Stimulated activated naive CD8-positive, alpha-beta T cell treated with anti-CD3 and anti-CD28 coated beads, Interleukin-15, amount 100 ng/mL, for 72 hours (primary cell): ENCODE results near the gene OBSCN.

Experiments
- ATAC-seq: fragments of 150-1000 bp; cut with Tn5 transposase; 2 replicates; pipeline ENCODE4 v1.10.0; 2021; ENCODE audit warnings: mild to moderate bottlenecking, moderate library complexity
- DNase-seq, 2 donors: peaks; one replicate each; pipeline ENCODE4 v3.0.0; 2021 to 2022
- H3K27ac Mint-ChIP-seq, 2 donors: one replicate each; pipeline ENCODE4 v1.8.0; 2022; ENCODE audit warnings: mild to moderate bottlenecking in 2 of 2, mixed read lengths in 2 of 2, moderate library complexity in 2 of 2
- H3K27me3 Mint-ChIP-seq: one replicate; pipeline ENCODE4 v1.8.0; 2022; ENCODE audit warnings: mixed read lengths
- H3K4me1 Mint-ChIP-seq: one replicate; pipeline ENCODE4 v1.8.0; 2022; ENCODE audit warnings: mild to moderate bottlenecking, mixed read lengths
- H3K4me3 Mint-ChIP-seq, 2 donors: one replicate each; pipeline ENCODE4 v1.8.0; 2022; ENCODE audit warnings: mild to moderate bottlenecking in 2 of 2, mixed read lengths in 2 of 2, moderate library complexity in 1 of 2
- H3K9me3 Mint-ChIP-seq, 2 donors: one replicate each; pipeline ENCODE4 v1.8.0; 2022; ENCODE audit warnings: mixed read lengths in 2 of 2

Gene OBSCN

DNA sequence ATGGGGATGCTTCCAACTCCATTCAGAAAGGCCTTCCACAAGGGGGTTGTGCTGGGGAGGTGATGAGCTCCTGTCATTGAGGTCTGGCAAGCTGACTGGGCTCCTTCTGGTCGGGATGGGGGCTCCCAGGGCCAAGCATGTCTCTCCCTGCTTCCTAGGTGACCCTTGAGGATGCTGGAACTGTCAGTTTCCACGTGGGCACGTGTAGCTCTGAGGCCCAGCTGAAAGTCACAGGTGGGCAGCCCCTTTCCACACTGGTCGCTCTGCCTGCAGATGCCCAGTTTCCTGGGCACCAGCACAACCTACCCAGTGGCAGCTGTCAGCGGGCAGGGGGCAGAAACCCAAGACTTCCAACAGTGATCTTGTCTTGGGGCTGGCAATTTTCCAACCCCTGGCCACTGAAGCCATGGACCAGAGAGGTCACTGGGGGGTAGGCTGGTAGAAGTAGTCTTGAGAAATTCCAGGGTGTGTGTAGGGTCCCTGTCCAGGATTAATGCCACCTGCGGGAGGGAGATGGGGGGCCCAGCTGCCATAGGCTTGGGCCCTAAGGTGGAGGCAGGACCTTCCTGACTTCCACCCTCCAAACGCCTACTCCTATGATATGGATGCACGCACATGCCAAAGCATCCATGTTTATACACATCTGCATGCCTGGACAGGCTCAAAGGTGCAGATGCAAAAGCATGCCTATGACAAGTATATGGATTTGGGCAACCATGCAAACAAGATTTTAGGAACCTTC, 101.7 kb downstream of the OBSCN start:
- ATAC-seq (no peak), DNase-seq (no peak)
- Mint-ChIP-seq H3K4me3 (no peak overlapping the region), H3K27ac (peak overlapping the region in 1 of 2 donors; percentile 50), H3K27me3 (no peaks in the 10 kb centered on the region), H3K4me1 (no peaks in the 10 kb centered on the region), H3K9me3 (peaks cover 0 to 4% of the 10 kb centered on the region in 2 donors)

DNA sequence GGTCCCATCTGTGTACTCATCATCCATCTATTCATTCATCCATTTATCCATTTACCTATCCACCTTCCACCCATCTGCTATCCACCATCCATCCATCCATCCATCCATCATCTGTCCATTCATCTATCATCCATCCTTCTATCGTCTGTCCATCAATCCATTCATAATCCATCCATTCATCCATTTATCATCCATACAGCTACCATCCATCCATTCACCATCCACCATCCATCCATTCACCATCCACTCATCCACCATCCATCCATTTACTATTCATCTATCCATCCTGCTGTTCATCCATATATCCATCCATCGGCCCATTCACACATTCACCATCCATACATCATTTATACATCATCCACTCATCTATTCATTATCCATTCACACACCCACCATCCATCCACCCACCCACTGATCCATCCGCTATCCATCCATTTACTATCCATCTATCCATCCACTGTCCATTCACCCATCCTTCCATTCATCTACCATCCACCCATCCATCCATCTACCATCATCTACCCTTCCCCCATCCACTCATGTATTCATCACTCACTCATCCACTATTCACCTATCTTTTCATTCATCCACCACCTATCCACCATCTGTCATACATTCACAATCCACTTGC, 102.4 kb downstream of the OBSCN start:
- no peak overlapping the region for H3K4me3 Mint-ChIP-seq
- DNase-seq = no peak
- no peaks in the 10 kb centered on the region for H3K27me3 Mint-ChIP-seq
- H3K9me3 Mint-ChIP-seq = no peaks in the 10 kb centered on the region
- ATAC-seq = no peak
- no peaks in the 10 kb centered on the region for H3K4me1 Mint-ChIP-seq
- no peak overlapping the region for H3K27ac Mint-ChIP-seq

DNA sequence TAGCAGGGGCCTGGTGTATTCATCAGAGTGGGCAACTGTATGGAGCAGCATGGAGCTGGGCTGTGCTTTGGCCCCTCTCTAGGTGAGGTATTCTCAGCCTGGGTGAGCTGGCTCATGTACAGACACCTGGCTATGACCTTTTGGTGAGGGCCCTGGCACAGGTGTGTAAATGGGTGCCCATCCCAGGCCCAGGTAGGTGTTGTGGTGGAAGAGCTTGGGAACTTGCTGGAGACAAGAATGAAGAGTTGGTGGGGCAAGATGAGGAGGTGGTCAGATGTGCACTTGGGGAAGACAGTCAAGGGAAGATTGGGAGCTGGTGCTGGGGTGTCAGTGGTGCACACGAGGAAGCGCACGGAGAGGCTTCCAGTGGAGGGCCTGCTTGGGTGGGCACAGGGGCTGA, 103.2 kb downstream of the OBSCN start:
- H3K9me3 Mint-ChIP-seq = no peaks in the 10 kb centered on the region
- H3K4me3 Mint-ChIP-seq = no peak overlapping the region
- no peaks in the 10 kb centered on the region for H3K4me1 Mint-ChIP-seq
- no peaks in the 10 kb centered on the region for H3K27me3 Mint-ChIP-seq
- no peak for DNase-seq
- H3K27ac Mint-ChIP-seq = no peak overlapping the region
- ATAC-seq = no peak

DNA sequence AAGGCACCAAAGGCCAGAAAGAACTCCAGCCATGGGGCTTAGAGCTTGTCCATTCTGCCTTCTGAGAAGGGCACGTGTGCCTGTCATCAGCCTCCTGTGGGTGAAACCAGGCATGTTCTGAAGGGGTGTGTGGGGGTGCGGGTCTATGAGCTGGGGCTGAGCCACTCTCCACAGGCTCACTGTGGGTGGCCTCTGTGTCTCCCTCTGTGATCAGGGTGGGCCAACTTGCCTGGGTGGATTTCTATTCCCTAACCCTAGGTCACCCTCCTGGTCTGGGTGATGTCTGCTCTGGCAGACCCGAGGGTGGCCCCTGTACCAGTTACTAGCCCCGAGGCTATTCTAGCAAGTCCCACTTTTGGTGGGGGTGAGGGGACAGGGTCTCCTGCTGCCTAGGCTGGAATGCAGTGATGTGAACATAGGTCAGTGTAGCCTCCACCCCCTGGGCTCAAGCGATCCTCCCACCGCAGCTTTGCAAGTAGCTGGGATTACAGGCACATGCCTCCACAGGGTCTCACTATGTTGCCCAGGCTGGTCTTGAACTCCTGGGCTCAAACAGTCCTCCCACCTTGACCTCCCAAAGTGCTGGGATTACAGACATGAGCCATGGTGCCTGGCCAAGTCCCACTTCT, 104.4 kb downstream of the OBSCN start:
- no peaks in the 10 kb centered on the region for H3K27me3 Mint-ChIP-seq
- DNase-seq = no peak
- ATAC-seq = no peak
- no peaks in the 10 kb centered on the region for H3K9me3 Mint-ChIP-seq
- H3K4me3 Mint-ChIP-seq = no peak overlapping the region
- no peak overlapping the region for H3K27ac Mint-ChIP-seq
- no peaks in the 10 kb centered on the region for H3K4me1 Mint-ChIP-seq

GRCh38 chr1:228313536-228314277, 105.9 kb downstream of the OBSCN start:
- Mint-ChIP-seq H3K27me3 (no peaks in the 10 kb centered on the region), H3K27ac (no peak overlapping the region), H3K9me3 (no peaks in the 10 kb centered on the region), H3K4me1 (no peaks in the 10 kb centered on the region), H3K4me3 (no peak overlapping the region)
- ATAC-seq (no peak), DNase-seq (peak in 1 of 2 donors; percentile 6)

DNA sequence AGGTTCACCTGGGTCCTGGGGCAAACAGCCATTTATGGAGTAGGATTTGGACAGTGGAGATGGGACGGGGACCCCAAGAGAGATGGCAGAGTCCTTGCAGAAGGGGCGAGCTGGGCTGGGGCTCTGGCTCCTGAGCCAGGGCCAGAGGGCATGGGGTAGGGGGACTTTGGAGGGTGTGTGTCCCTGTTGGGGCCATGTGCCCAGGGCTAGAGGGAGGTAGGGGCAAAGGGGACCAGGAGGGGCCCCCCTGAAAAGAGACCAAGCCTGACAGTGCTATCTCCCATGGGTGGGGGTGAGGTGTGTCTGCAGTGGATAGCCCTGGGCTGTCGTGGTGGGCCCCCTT, 106.4 kb downstream of the OBSCN start:
- Mint-ChIP-seq H3K27me3 (no peaks in the 10 kb centered on the region), H3K9me3 (no peaks in the 10 kb centered on the region), H3K4me3 (no peak overlapping the region), H3K4me1 (no peaks in the 10 kb centered on the region), H3K27ac (no peak overlapping the region)
- ATAC-seq (no peak), DNase-seq (no peak)

- DNase-seq (peak in 1 of 2 donors; percentile 6), ATAC-seq (no peak)
- H3K27me3 Mint-ChIP-seq = no peaks in the 10 kb centered on the region
- no peaks in the 10 kb centered on the region for H3K4me1 Mint-ChIP-seq
- H3K9me3 Mint-ChIP-seq = no peaks in the 10 kb centered on the region
- H3K4me3 Mint-ChIP-seq = no peak overlapping the region
- no peak overlapping the region for H3K27ac Mint-ChIP-seq
Observed at GRCh38 chr1:228314658-228315483, 107.0 kb downstream of the OBSCN start.

GRCh38 chr1:228315484-228315944, 107.7 kb downstream of the OBSCN start:
- no peak for ATAC-seq
- H3K9me3 Mint-ChIP-seq = no peaks in the 10 kb centered on the region
- H3K4me1 Mint-ChIP-seq = no peaks in the 10 kb centered on the region
- H3K4me3 Mint-ChIP-seq = no peak overlapping the region
- H3K27me3 Mint-ChIP-seq = no peaks in the 10 kb centered on the region
- DNase-seq = peak in 1 of 2 donors; percentile 5
- no peak overlapping the region for H3K27ac Mint-ChIP-seq

DNA sequence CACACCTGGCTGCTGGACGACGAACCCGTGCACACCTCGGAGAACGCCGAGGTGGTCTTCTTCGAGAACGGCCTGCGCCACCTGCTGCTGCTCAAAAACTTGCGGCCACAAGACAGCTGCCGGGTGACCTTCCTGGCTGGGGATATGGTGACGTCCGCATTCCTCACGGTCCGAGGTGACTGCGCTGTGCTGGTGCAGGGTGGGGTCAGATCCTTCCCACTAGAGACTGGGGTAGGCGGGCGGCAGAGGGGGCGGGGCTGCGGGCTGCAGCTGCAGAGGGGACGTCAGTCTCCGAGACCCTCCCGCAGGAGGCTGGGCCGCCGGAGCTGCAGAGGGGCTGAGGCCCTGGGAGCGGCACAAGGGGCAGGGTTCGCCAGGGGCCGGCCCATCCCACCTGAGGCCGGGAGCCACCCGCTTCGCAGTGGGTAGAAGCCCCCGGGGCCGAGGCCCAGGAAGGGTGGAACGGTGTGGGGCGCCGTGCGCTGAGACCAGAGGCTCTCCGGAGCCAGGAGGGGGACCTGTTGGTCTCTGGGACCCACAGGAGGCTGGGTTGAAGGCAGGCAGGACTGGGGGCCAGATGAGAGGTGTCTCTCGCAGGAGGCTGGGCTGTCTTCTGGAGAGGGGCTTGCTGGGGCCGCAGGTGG, 108.2 kb downstream of the OBSCN start:
- no peak for ATAC-seq
- Mint-ChIP-seq H3K9me3 (no peaks in the 10 kb centered on the region), H3K27me3 (no peaks in the 10 kb centered on the region), H3K4me1 (no peaks in the 10 kb centered on the region), H3K27ac (no peak overlapping the region), H3K4me3 (no peak overlapping the region)
- peak in 1 of 2 donors; percentile 6 for DNase-seq

GRCh38 chr1:228316589-228317387, 108.9 kb downstream of the OBSCN start:
- Mint-ChIP-seq H3K9me3 (no peaks in the 10 kb centered on the region), H3K27me3 (no peaks in the 10 kb centered on the region), H3K27ac (no peak overlapping the region), H3K4me1 (no peaks in the 10 kb centered on the region), H3K4me3 (no peak overlapping the region)
- ATAC-seq (peak; percentile 39), DNase-seq (peak in 1 of 2 donors; percentile 7)

DNA sequence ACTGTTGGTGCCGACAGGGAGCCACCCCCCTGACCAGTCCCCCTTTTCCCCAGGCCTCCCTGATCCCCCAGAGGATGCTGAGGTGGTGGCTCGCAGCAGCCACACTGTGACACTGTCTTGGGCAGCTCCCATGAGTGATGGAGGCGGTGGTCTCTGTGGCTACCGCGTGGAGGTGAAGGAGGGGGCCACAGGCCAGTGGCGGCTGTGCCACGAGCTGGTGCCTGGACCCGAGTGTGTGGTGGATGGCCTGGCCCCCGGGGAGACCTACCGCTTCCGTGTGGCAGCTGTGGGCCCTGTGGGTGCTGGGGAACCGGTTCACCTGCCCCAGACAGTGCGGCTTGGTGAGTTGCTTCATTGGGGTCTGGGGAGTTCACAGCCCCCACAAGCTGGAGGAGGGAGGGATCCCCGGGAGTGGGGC, 109.6 kb downstream of the OBSCN start:
- no peaks in the 10 kb centered on the region for H3K4me1 Mint-ChIP-seq
- no peaks in the 10 kb centered on the region for H3K9me3 Mint-ChIP-seq
- H3K27ac Mint-ChIP-seq = no peak overlapping the region
- ATAC-seq (peak; percentile 36), DNase-seq (no peak)
- no peaks in the 10 kb centered on the region for H3K27me3 Mint-ChIP-seq
- no peak overlapping the region for H3K4me3 Mint-ChIP-seq

GRCh38 chr1:228317891-228318810, 110.3 kb downstream of the OBSCN start:
- ATAC-seq (no peak), DNase-seq (peak in 1 of 2 donors; percentile 8)
- Mint-ChIP-seq H3K4me3 (no peak overlapping the region), H3K27ac (no peak overlapping the region), H3K9me3 (no peaks in the 10 kb centered on the region), H3K27me3 (no peaks in the 10 kb centered on the region), H3K4me1 (no peaks in the 10 kb centered on the region)

- H3K27ac Mint-ChIP-seq = no peak overlapping the region
- no peak overlapping the region for H3K4me3 Mint-ChIP-seq
- DNase-seq (peak in 1 of 2 donors; percentile 6), ATAC-seq (no peak)
- no peaks in the 10 kb centered on the region for H3K9me3 Mint-ChIP-seq
- H3K27me3 Mint-ChIP-seq = no peaks in the 10 kb centered on the region
- H3K4me1 Mint-ChIP-seq = no peaks in the 10 kb centered on the region
Observed at GRCh38 chr1:228318823-228319241, 111.0 kb downstream of the OBSCN start.
